Right ventricle myocardium inferior (tissue), 1 donor: ENCODE results near the gene NFE2. TPM values are rescaled to one million over a fixed set of nuclear protein-coding genes. Genes with fewer than 3 reads are reported as not detected.
"Not testable (repeated sequence)": the region's sequence is repeated elsewhere in the genome, so short reads cannot be mapped to it uniquely, and the experiment has no call there.

Experiments
- ATAC-seq: fragments of 200-7000 bp; cut with Tn5 transposase; one replicate; pipeline ENCODE4 v1.9.1; 2020; ENCODE audit warnings: mild to moderate bottlenecking, moderate library complexity
- DNase-seq: peaks from one replicate; pipeline ENCODE4 v3.0.0; 2021; ENCODE audit errors: missing footprints
- intact Hi-C: fragments of 100-400 bp; cut with DNase I; formaldehyde crosslinking; loops from one replicate; pipeline ENCODE4 v1.11.0; 2022
- total RNA-seq: library from RNA; stranded (reverse); fragmentation: NEBNext Ultra II Directional; extraction: Animal tissue kit (Norgen Biotek cat#: 25700); gene quantifications from one replicate; pipeline ENCODE4 v1.2.1, GENCODE V29; 2021
- donor health status: DM: no; HTN: yes; CAD: no; lungs with severe emphysema.

The NFE2 gene
- total RNA-seq, 1 donor from 2014 or later, result 1.1 TPM

DNA sequence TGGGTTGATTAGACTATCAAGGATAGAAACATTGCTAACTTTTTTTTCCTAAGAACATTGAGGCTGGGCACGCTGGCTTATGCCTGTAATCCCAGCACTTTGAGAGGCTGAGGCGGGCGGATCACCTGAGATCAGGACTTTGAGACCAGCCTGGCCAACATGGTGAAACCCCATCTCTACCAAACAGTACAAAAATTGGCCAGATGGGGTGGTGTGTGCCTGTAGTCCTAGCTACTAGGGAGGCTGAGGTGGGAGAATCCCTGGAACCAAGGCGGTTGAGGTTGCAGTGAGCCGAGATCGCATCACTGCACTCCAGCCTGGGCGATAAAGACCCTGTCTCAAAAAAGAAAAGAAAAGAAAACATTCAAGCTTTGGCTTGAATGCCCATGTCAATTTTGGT lies 11.5 kb upstream of the NFE2 start:
- intact Hi-C loops, ATAC-seq, DNase-seq: not testable (repeated sequence)

DNA sequence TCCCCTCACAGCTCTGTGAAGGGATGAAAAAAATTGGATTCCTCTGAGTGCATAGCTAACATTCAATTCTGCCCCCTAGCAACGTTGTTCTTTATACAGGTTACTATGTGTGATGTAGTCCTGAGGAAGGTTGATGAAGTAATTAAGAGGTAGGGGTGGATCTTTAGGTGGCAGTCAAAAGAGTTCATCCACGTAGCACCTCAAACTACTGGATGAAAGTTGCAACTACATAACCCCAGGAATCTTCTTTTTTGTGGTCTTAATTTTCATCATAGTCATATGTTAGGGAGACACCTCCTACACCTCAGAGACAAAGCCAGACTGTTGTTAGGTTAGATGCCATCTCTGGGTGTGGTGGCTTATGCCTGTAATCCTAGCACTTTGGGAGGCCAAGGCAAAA lies 10.2 kb upstream of the NFE2 start:
- DNase-seq, result no peak
- intact Hi-C loops, result no loop called here
- ATAC-seq, result no peak

DNA sequence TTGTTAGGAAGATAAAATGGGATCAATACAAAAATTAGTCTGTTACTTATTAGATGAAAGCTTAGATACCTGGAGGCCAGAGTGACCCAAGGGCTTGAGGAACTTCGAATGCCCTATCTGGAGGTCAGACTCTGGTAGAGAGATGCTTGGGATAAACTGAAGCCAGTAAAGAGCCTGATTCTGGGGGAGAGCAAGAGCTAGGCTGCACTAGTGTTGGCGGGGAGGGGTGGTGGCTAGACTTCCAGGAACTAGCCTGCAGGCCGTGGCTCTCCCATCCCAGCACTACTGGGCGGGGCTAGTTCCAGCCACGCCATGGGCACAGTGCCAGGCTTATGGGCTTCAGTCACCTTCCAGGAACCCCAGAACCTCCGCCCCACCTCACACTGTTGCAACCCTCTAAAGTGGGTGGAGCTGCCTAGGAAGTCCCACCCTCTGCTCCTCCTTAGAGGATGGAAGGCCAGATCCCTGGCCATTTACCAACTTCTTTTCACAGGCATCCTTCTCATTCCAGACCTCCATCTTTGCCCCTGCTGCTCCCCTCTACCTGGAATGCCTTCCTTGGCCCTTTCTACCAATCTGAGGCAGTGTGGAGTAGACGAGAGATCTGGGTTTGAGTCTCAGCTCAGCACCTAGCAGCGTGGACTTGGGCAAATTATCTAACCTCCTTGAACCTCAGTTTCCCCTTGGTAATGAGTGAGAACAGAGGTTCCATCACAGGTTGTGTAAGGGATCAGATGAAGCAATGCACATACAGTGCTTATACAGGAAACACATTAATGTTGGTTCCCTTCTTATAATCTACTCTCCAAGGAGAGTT lies 6.3 kb upstream of the NFE2 start:
- intact Hi-C loops, result no loop called here
- peak; percentile 95 for DNase-seq
- peak; percentile 74 for ATAC-seq

DNA sequence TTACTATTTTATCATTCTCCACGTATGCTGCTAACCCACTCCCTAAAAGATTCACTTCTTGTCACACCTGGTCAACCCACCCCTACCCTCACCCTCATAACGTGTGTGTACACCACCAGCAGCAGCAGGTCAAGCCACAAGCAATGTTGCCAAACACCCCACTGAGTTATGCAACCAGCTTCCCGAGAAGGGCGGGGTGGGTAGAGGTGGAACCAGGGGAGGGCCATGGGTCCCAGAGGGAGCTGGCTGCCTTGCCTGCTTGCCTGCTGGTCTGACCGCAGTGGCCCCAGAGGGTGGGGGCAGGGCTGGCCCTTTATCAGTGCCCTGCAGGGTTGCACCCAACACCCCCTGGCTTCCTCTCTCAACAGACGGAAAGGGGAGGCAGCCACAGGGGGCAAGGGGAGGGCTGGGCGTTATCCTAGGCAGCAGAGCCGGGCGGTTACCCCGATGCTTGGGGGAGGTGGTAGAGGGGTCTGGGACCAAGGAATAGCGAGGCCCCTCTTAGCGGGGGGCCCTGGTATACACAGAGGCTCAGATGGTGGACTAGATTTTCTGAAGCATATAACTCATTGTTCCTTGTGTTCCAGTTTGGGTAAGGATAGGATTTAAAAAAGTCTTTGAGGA lies 3.5 kb upstream of the NFE2 start:
- intact Hi-C loops, result no loop called here
- DNase-seq, result peak; percentile 90
- ATAC-seq, result peak; percentile 79

DNA sequence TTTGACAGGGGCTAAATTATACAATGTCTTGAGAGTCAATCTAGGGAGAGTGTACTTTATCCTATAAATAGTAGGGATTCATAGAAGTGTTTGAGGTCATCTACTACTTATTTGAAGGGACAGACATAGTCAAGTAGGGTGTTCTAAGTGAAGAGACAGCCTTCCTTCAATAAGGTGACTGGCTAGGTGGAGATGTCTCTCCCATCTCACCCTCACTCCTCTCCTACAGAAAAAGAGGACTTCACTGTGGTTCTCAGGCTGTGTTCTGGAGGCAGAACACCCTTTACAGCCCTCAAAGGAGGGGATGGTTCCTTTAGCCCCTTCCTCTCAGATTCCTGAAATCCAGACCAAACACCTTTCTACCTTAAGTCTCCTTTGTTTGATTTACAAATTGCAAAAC lies 2.8 kb upstream of the NFE2 start:
- no peak for ATAC-seq
- no peak for DNase-seq
- intact Hi-C loops, result no loop called here

- intact Hi-C loops, result no loop called here
- DNase-seq (no peak), ATAC-seq (no peak)
Observed at GRCh38 chr12:54301428-54302048, 723 bp upstream of the NFE2 start.

DNA sequence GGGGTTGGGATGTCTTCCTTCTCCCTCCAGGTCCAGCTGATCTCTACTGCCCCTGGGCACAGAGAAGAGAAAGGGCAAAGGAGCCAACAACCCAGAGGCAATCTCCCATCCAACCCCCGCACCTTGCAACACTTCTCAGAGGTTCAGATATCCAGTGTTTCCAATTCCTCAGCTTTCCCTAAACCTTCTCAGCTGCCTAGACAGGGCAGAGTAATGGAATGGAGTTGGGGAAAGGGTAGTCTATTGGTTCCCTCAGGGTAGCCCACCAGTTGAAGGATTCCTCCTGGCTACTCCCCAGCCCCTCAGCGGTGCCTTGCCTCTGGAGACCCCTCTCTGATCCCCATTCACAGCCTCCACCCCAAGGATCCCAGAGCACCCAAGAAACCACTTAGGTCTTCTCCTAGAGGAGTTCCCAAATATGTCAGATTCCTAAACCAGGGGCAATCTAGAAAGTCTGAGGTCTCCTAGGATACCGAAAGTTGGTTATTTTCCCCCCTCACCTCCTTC lies 537 bp downstream of the NFE2 start:
- DNase-seq (no peak), ATAC-seq (no peak)
- intact Hi-C loops, result no loop called here

DNA sequence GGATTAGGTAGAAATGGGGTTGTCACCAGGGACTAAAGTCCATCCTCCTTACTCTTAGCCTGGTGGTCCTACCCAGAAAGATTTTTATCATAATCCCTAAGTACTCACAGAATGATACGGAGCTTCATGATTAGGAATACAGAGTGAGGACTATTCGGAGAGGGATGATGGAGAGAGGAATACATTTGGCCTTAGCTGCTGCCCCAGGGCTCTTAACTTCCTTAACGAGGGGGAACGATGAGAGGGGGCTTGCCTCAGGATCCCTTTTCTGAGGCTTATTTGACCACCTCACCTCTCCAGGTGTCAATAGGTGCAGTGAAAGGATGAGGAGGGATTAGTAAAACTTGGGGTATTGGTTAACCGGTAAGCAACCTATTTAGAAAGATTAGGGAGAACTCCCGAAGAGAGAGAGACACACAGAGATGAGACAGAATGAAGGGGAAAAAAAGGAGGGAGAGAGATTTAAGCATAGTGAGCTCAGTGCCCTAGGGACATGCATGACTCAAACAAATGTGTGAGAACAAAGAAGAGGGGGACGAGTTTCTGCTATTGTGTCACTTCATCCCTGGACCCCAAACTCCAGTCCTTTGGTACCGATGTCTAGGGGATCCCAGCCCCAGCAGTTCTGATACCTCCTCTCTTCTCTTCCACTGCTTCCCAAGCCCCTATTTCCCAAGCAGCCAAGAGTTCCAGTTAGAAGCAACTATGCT lies 1.1 kb downstream of the NFE2 start:
- ATAC-seq, result no peak
- DNase-seq, result no peak
- intact Hi-C loops, result loop anchor here (1.0 kb wide), 1 partner anchor 21 kb away; no protein-coding TSS in a partner anchor

DNA sequence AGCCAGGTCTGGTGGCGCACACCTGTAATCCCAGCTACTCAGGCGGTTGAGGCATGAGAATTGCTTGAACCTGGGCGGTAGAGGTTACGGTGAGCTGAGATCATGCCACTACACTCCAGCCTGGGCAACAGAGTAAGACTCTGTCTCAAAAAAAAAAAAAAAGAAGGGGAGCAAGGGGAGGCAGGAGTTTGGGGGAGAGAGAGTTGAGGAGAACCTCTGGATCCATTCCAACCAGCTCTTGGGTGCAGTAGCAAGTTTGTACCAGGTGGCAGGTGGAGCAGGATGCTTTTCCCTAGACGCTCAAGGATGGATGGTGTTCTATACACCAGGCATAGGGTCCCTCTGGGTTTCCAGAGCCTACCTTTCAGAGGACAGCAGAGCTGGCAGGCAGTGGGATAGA lies 1.9 kb downstream of the NFE2 start:
- DNase-seq (no peak), ATAC-seq (no peak)
- intact Hi-C loops, result loop anchor here (1.0 kb wide), 1 partner anchor 21 kb away; no protein-coding TSS in a partner anchor

DNA sequence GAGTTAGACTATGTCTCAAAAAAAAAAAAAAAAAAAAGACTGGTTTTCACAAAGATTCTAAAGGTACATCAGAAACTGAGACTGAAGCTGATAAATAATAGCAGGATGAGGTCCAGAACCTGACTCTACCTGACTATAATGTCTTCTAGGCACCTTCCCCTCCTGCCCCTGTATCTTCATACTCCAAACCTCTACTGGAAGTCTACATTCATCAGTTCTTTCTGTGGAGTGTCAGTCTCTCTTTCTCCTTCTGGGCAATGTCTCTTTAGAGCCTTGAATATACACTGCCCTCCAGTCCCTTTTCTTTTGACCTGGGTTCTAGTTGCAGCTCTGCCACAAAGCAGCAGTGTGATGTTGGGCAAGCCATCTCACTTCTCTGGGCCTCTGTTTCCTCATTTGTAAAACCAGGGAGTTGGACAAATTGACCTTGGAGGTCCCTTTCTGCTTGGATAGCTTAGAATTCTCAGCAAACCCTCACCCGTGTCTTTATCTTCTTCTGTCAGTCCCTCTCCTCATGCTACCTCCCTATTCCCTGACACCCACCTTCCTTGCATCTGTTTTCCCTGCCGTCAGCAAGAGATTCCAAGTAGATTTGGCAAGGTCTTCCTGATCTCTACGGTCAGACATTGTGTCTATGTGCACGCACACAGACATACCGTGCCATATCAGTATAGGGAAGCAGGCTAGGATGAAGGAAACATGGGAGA lies 4.3 kb downstream of the NFE2 start:
- no peak for ATAC-seq
- intact Hi-C loops, result no loop called here
- no peak for DNase-seq

DNA sequence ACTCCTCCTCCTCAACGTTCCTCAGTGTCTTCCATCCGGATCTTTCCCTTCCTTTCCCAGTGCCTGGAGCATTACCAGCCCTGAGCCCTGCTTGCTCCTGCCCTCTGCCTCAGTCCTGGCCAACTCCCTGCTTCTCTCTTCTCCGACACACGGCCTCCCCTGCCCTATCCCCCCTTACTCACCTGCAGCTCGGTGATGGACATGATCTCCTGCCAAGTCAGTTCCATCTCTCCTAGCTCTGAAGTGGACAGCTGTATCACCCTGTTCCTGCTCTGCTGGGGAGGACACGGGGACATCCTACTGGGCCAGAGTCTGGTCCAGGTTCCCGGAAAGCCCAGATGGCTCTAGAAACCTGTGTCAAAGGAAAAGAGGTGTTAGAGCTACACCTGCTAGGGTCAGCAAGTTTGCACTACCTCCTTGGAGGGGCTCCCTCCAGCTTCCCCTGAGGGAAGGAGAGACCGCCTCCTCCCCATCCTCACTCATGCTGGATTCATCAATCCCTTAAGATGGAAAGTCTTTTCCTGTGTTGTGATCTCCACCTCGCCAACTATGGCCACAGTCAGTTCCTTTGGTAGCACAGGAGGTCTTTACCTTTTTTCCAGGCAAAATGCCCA lies 5.8 kb downstream of the NFE2 start:
- intact Hi-C loops, result loop anchor here (2.0 kb wide), 1 partner anchor 66 kb away; no protein-coding TSS in a partner anchor
- ATAC-seq (no peak), DNase-seq (no peak)

GRCh38 chr12:54294152-54294952 lies 6.5 kb downstream of the NFE2 start:
- peak; percentile 80 for DNase-seq
- peak; percentile 48 for ATAC-seq
- intact Hi-C loops, result loop anchor here (2.0 kb wide), 1 partner anchor 66 kb away; no protein-coding TSS in a partner anchor

- ATAC-seq, result no peak
- no peak for DNase-seq
- intact Hi-C loops, result no loop called here
Observed at GRCh38 chr12:54292931-54293241, 7.9 kb downstream of the NFE2 start.

DNA sequence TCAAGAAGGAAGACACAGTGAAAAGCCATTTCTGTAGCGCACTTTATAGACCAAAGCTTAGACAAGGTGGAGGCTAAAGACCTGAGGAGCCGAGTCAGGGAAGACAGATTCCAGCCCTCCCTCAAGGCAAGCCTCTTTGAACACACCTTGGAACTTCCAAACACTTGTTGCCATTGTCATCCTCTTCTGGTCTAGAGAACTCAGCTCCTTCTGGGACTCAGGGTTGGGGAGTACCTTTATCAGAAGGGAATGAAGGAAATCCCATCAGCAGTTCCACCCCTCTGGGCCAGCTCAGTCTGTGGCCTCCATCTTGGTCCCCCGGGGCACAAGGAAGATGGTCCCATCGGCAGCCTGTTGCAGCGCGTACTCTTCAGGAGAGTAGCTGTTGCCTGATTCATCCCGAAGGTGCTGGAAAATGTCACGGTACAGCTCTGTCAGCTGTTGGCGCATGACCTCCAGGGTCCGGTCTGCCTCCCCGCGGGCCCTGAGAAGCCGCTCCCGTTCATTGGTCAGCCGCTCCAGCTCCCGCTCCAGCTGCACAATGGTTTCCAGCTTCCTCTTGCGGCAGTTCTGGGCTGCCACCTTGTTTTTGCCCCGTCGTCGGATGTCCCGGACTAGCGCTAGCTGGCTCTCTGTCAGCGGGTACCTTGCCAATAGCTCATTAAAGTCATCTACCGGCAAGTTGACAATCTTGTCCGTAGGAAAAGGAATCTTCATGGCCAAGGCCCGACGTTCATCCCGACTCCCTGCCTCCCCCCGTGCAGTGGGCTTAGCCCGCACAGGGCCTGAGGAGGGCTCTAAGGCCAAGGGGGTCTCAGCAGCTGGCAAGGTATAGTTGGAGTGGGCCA lies 8.5 kb downstream of the NFE2 start:
- DNase-seq (no peak), ATAC-seq (peak; percentile 24)
- intact Hi-C loops, result no loop called here

GRCh38 chr12:54287261-54288157 lies 13.3 kb downstream of the NFE2 start:
- DNase-seq (no peak), ATAC-seq (no peak)
- intact Hi-C loops, result no loop called here
